Measurements from ENCODE around the gene CYSTM1. TPM values are rescaled to one million over a fixed set of nuclear protein-coding genes. Genes with fewer than 3 reads are reported as not detected.

CYSTM1 gene
- total and polyA plus RNA-seq, 2 of the 8 experiments (the other 6 are each of a cell fraction or from before 2014, with no cell fraction given) = 25.0 to 47.8 TPM

DNA sequence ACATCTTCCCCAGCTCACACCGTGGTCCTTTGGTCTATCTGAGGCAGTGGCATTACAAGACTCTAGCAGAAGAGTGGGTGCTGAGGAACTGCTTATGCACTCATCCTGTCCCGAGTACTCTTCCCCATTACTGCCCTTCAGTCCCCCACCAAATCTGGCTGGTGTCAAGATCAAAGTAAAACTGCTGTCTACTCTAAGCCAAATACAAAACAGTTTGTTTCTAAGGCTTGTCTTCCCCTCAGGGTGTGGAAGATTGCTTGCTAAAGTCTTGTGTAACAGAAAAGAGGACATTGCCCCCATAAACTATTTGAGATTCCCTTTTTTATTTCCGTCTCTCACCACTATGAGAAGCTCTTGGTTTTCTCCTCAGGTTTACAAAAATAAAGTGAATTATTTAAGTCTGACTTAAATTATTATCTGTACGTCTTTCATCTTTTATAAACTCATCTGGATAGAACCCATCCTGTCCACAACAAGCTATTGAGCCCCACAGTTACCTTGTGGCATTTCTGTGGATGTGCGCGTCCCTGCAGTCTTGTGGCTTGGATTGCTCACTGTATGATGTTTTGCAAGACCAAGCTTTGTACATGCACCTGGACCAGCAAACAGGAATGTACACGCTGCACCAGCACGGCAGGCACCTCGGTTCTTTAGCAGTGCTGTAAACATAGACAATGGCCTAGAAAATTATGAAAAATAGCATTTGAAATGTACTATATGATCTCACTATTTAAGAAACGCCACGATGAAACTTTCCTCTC, 61.0 kb downstream of the CYSTM1 start (continued):
- TF ChIP-seq GABPA (IDR thresholded peaks at IDR 0.05; ENCODE audit: borderline replicate concordance, insufficient read depth, low read length) (no peak), BCL11A (IDR thresholded peaks at IDR 0.05; ENCODE audit: low read depth in 2 of 2, low read length in 2 of 2) (no peak), FOSL1 (IDR thresholded peaks at IDR 0.05; ENCODE audit: insufficient read depth, low read depth, low read length) (no peak), TCF12 (IDR thresholded peaks at IDR 0.05; ENCODE audit: low read depth, low read length) (no peak), CTBP2 (IDR thresholded peaks at IDR 0.05; ENCODE audit: borderline replicate concordance, insufficient read depth, insufficient read length, low read length) (no peak), TBP (IDR thresholded peaks at IDR 0.05; ENCODE audit: low read depth, low read length) (no peak)

Data from H1 (cell line).